GM12891 (cell line): ENCODE data around the gene HOMER1.

Source experiments
- POLR2A ChIP-seq: IDR thresholded peaks from 2 replicates; pipeline ENCODE4 v1.6.1; 2011; ENCODE audit warnings: low read depth, low read length, control low read depth
- POLR2AphosphoS5 ChIP-seq: IDR thresholded peaks from 2 replicates; pipeline ENCODE4 v1.6.1; 2011; ENCODE audit warnings: low read depth, low read length, control low read depth

DNA sequence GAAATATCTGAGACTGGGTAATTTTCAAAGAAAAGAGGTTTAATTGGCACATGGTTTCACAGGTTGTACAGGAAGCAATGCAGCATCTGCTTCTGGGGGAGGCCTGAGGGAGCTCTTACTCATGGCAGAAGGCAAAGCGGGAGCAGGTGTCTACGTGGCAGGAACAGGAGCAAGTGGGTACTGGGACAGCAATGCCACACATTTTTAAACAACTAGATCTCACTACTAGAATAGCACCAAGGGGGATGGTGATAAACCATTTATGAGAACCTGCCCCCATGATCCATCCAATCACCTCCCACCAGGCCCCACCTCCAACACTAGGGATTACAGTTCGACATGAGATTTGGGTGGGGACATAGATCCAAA is 47.6 kb upstream of the HOMER1 start:
- TF ChIP-seq POLR2AphosphoS5 (no peak), POLR2A (no peak)
